HCT116 (cell line): ENCODE measurements around the gene IL12B. TPM values are rescaled to one million over a fixed set of nuclear protein-coding genes. Genes with fewer than 3 reads are reported as not detected.

Source experiments
- ATAC-seq: fragments of 200-7000 bp; cut with Tn5 transposase; 2 replicates; pipeline ENCODE4 v1.9.1; 2020; ENCODE audit warnings: mild to moderate bottlenecking, moderate library complexity
- BruUV-seq: library from RNA; stranded (reverse); fragments of 400-500 nt; replicated peaks from 2 replicates; lab custom pipeline; 2021; lab: Mats Ljungman, UMichigan
- CTCF ChIA-PET: fragments of 300-600 bp; sonication (Branson Sonifier 250); formaldehyde crosslinking; loops from one replicate; lab custom pipeline; 2021; ENCODE audit warnings: antibody characterized with exemption; lab: Charles Lee
- POLR2A ChIA-PET: fragments of 300-600, 350-600 bp; sonication (Branson Sonifier 250); formaldehyde crosslinking; loops from one replicate; lab custom pipeline; 2021; ENCODE audit warnings: antibody characterized with exemption; lab: Charles Lee
- RAD21 ChIA-PET, 2 experiments: fragments of 300-600 bp; sonication (Branson Sonifier 250); formaldehyde crosslinking; loops; one replicate each; lab custom pipeline; 2023; ENCODE audit warnings: low total read pairs in 2 of 2; ENCODE audit not compliant: uncharacterized antibody in 2 of 2, unreplicated experiment in 2 of 2, low non-redundant PET in 1 of 2; lab: Charles Lee
- DNase-seq: peaks from one replicate; pipeline ENCODE4 v3.0.0-alpha.2; 2010; ENCODE audit warnings: low read depth, low spot score
- H2AFZ ChIP-seq: fragments of 200-600 bp; shearing (Covaris generic), sonication (generic); 2 replicates; pipeline ENCODE4 v1.6.1; 2017; ENCODE audit warnings: low read depth, mixed run types, mixed read lengths, antibody characterized with exemption, low read length; ENCODE audit not compliant: poor library complexity, severe bottlenecking
- H3K27ac ChIP-seq: 2 replicates; pipeline ENCODE4 v1.5.1; 2012; ENCODE audit warnings: low read depth, low read length
- H3K27me3 ChIP-seq: fragments of 200-600 bp; sonication (generic); 2 replicates; pipeline ENCODE4 v1.6.1; 2016; ENCODE audit warnings: mixed run types, low read length, mixed read lengths; ENCODE audit not compliant: insufficient read depth
- H3K36me3 ChIP-seq, 2 experiments: fragments of 200-500 bp in 1 of 2; fragments of 200-600 bp in 1 of 2; sonication (Bioruptor generic) in 1 of 2; sonication (generic) in 1 of 2; 2 replicates each; pipeline versions ENCODE4 v1.5.1 to v1.6.1; 2014 to 2016; ENCODE audit warnings: low read length in 2 of 2, inconsistent platforms in 1 of 2, mixed read lengths in 1 of 2, mixed run types in 1 of 2; ENCODE audit not compliant: insufficient read depth in 2 of 2, control insufficient read depth in 1 of 2
- H3K4me1 ChIP-seq, 2 experiments: fragments of 200-600 bp in 1 of 2; sonication (generic) in 1 of 2; 2 replicates each; pipeline versions ENCODE4 v1.5.1 to v1.6.1; 2012 to 2017; ENCODE audit warnings: low read length in 2 of 2, inconsistent platforms in 1 of 2, mild to moderate bottlenecking in 1 of 2, mixed read lengths in 1 of 2, mixed run types in 1 of 2, moderate library complexity in 1 of 2; ENCODE audit not compliant: insufficient read depth in 2 of 2, control insufficient read depth in 1 of 2
- H3K4me2 ChIP-seq: fragments of 200-600 bp; sonication (generic); 2 replicates; pipeline ENCODE4 v1.6.1; 2017; ENCODE audit warnings: mixed run types, low read length, mixed read lengths
- H3K4me3 ChIP-seq, 2 experiments: fragments of 200-600 bp in 1 of 2; sonication (generic) in 1 of 2; replicated peaks in 1 of 2; 2 replicates each; pipeline ENCODE4 v1.5.1; 2011 to 2016; ENCODE audit warnings: low read length in 2 of 2, control low read depth in 1 of 2, low read depth in 1 of 2, mild to moderate bottlenecking in 1 of 2, mixed read lengths in 1 of 2, mixed run types in 1 of 2
- H3K79me2 ChIP-seq: fragments of 200-600 bp; sonication (generic); 2 replicates; pipeline ENCODE4 v1.6.1; 2017; ENCODE audit warnings: mild to moderate bottlenecking, mixed run types, low read length, moderate library complexity, mixed read lengths; ENCODE audit not compliant: insufficient read depth
- H3K9ac ChIP-seq: fragments of 200-600 bp; sonication (generic); 2 replicates; pipeline ENCODE4 v1.6.1; 2016; ENCODE audit warnings: low read length, mixed read lengths
- H3K9me2 ChIP-seq: fragments of 200-600 bp; sonication (generic), shearing (Covaris generic); 2 replicates; pipeline ENCODE4 v1.6.1; 2017; ENCODE audit warnings: mixed run types, mild to moderate bottlenecking, moderate library complexity; ENCODE audit not compliant: insufficient read depth
- H3K9me3 ChIP-seq, 2 experiments: fragments of 200-500 bp in 1 of 2; fragments of 200-600 bp in 1 of 2; sonication (Bioruptor generic) in 1 of 2; sonication (generic) in 1 of 2; 2 replicates each; pipeline ENCODE4 v1.6.1; 2014 to 2017; ENCODE audit warnings: low read length in 2 of 2, mixed read lengths in 2 of 2, inconsistent platforms in 1 of 2, low read depth in 1 of 2, mild to moderate bottlenecking in 1 of 2, mixed run types in 1 of 2, moderate library complexity in 1 of 2; ENCODE audit not compliant: control insufficient read depth in 1 of 2, insufficient read depth in 1 of 2
- H4K20me1 ChIP-seq: fragments of 200-600 bp; sonication (generic), shearing (Covaris generic); 2 replicates; pipeline ENCODE4 v1.6.1; 2017; ENCODE audit warnings: mixed run types, mild to moderate bottlenecking, moderate library complexity; ENCODE audit not compliant: insufficient read depth
- CEBPB ChIP-seq: IDR thresholded peaks from 2 replicates; pipeline ENCODE4 v1.6.1; 2012; ENCODE audit warnings: low read depth
- EGR1 ChIP-seq: IDR thresholded peaks from 2 replicates; pipeline ENCODE4 v1.6.1; 2012; ENCODE audit warnings: low read depth
- ELF1 ChIP-seq: IDR thresholded peaks from 2 replicates; pipeline ENCODE4 v1.6.1; 2012; ENCODE audit warnings: low read depth, borderline replicate concordance
- EZH2 ChIP-seq: fragments of 200-600 bp; sonication (generic); IDR thresholded peaks from 2 replicates; pipeline ENCODE4 v1.6.1; 2017; ENCODE audit warnings: antibody characterized with exemption, mixed run types
- EZH2phosphoT487 ChIP-seq: fragments of 200-600 bp; IDR thresholded peaks from 2 replicates; pipeline ENCODE4 v1.6.1; 2018; ENCODE audit warnings: antibody characterized with exemption, borderline replicate concordance
- RAD21 ChIP-seq: IDR thresholded peaks from 2 replicates; pipeline ENCODE4 v1.6.1; 2012; ENCODE audit warnings: low read depth, mild to moderate bottlenecking
- SP1 ChIP-seq: IDR thresholded peaks from 2 replicates; pipeline ENCODE4 v1.6.1; 2012; ENCODE audit warnings: low read depth
- intact Hi-C: fragments of 100-400 bp; cut with micrococcal nuclease; formaldehyde crosslinking; loops from 2 replicates; pipeline ENCODE4 v1.10.0; 2022
- total RNA-seq: library from RNA; stranded (reverse); gene quantifications from one replicate; pipeline ENCODE4 v1.2.1, GENCODE V29; 2021; ENCODE audit not compliant: unreplicated experiment
- TF ChIP-seq, protein P1 (sequence below): IDR thresholded peaks from 2 replicates; pipeline ENCODE4 v1.6.1; 2012
- TF ChIP-seq, protein P2 (sequence below), 3 experiments: fragments of 200-600 bp in 1 of 3; sonication (generic) in 1 of 3; IDR thresholded peaks in 2 of 3; conservative IDR thresholded peaks in 1 of 3; 2 replicates each; pipeline ENCODE4 v1.5.1; 2012 to 2017; ENCODE audit warnings: low read depth in 2 of 3, low read length in 2 of 3, antibody characterized with exemption in 1 of 3, borderline replicate concordance in 1 of 3, control low read depth in 1 of 3, mild to moderate bottlenecking in 1 of 3, mixed read lengths in 1 of 3, mixed run types in 1 of 3, moderate library complexity in 1 of 3; ENCODE audit not compliant: insufficient read depth in 1 of 3
- TF ChIP-seq, protein P3 (sequence below): IDR thresholded peaks from 2 replicates; pipeline ENCODE4 v1.6.1; 2012; ENCODE audit warnings: low read depth
- TF ChIP-seq, protein P4 (sequence below): IDR thresholded peaks from 2 replicates; pipeline ENCODE4 v1.6.1; 2012

The IL12B gene
- total RNA-seq, 1 experiment from 2014 or later = not detected

DNA sequence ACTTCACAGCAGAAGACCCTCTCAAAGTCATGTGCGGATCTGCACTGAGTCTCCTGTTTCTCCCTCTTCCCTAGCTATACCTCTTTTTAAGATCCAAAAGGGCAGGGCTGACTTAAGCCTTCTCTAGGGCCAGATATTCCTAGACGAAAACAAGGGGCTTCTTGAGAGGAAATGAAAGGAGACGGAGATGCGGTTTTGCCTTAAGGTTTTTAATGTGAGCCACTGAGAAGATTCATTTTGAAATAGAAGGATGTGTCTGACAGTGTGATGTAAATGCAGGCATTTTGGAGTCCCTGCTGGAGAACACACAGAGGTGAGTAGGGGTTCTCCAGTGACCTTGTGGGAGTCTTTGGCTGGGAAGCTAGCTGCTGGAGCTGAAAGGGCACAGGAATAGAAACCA, 15.6 kb upstream of the IL12B start:
- Histone ChIP-seq H3K27ac (no peak overlapping the region), H3K9ac (no peak overlapping the region), H3K27me3 (no peaks in the 10 kb centered on the region), H2AFZ (no peak overlapping the region)
- ChIA-PET CTCF (no interaction called here), POLR2A (no interaction called here)
- TF ChIP-seq EZH2phosphoT487 (no peak), EZH2 (no peak), SP1 (no peak), ELF1 (no peak), RAD21 (no peak), CEBPB (no peak), EGR1 (no peak)
- TF ChIP-seq, protein P1, sequence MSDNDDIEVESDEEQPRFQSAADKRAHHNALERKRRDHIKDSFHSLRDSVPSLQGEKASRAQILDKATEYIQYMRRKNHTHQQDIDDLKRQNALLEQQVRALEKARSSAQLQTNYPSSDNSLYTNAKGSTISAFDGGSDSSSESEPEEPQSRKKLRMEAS = no peak
- TF ChIP-seq, protein P2, sequence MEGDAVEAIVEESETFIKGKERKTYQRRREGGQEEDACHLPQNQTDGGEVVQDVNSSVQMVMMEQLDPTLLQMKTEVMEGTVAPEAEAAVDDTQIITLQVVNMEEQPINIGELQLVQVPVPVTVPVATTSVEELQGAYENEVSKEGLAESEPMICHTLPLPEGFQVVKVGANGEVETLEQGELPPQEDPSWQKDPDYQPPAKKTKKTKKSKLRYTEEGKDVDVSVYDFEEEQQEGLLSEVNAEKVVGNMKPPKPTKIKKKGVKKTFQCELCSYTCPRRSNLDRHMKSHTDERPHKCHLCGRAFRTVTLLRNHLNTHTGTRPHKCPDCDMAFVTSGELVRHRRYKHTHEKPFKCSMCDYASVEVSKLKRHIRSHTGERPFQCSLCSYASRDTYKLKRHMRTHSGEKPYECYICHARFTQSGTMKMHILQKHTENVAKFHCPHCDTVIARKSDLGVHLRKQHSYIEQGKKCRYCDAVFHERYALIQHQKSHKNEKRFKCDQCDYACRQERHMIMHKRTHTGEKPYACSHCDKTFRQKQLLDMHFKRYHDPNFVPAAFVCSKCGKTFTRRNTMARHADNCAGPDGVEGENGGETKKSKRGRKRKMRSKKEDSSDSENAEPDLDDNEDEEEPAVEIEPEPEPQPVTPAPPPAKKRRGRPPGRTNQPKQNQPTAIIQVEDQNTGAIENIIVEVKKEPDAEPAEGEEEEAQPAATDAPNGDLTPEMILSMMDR (IDR thresholded peaks at IDR 0.05 in 2 of 3, conservative IDR thresholded peaks at IDR 0.05 in 1 of 3; ENCODE audit: borderline replicate concordance in 1 of 3, insufficient read depth in 1 of 3, low read depth in 2 of 3, low read length in 2 of 3) = no peak
- TF ChIP-seq, protein P3, sequence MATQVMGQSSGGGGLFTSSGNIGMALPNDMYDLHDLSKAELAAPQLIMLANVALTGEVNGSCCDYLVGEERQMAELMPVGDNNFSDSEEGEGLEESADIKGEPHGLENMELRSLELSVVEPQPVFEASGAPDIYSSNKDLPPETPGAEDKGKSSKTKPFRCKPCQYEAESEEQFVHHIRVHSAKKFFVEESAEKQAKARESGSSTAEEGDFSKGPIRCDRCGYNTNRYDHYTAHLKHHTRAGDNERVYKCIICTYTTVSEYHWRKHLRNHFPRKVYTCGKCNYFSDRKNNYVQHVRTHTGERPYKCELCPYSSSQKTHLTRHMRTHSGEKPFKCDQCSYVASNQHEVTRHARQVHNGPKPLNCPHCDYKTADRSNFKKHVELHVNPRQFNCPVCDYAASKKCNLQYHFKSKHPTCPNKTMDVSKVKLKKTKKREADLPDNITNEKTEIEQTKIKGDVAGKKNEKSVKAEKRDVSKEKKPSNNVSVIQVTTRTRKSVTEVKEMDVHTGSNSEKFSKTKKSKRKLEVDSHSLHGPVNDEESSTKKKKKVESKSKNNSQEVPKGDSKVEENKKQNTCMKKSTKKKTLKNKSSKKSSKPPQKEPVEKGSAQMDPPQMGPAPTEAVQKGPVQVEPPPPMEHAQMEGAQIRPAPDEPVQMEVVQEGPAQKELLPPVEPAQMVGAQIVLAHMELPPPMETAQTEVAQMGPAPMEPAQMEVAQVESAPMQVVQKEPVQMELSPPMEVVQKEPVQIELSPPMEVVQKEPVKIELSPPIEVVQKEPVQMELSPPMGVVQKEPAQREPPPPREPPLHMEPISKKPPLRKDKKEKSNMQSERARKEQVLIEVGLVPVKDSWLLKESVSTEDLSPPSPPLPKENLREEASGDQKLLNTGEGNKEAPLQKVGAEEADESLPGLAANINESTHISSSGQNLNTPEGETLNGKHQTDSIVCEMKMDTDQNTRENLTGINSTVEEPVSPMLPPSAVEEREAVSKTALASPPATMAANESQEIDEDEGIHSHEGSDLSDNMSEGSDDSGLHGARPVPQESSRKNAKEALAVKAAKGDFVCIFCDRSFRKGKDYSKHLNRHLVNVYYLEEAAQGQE = no peak
- TF ChIP-seq, protein P4, sequence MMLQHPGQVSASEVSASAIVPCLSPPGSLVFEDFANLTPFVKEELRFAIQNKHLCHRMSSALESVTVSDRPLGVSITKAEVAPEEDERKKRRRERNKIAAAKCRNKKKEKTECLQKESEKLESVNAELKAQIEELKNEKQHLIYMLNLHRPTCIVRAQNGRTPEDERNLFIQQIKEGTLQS = no peak
- TF ChIP-seq, all 23 proteins: peak for 0
- Histone ChIP-seq H3K4me1 (peaks cover 10 to 15% of the 10 kb centered on the region in 2 experiments; a peak in 3 of 4 replicates), H3K4me3 (no peak overlapping the region), H3K9me2 (no peaks in the 10 kb centered on the region), H3K9me3 (no peaks in the 10 kb centered on the region), H3K79me2 (no peaks in the 10 kb centered on the region), H3K36me3 (no peaks in the 10 kb centered on the region), H4K20me1 (no peaks in the 10 kb centered on the region), H3K4me2 (no peak overlapping the region)
- ATAC-seq (no peak), DNase-seq (no peak)
- intact Hi-C loops = no loop called here
- no TSS peak for BruUV-seq
- RAD21 ChIA-PET = no interaction called here
